GM12872 (cell line): ENCODE data around the gene CAV3.

Experiments used
- CTCF ChIP-seq: IDR thresholded peaks from 3 replicates; pipeline ENCODE4 v1.5.1; 2011; ENCODE audit warnings: low read depth, mild to moderate bottlenecking, low read length, moderate library complexity; ENCODE audit not compliant: insufficient read depth

The CAV3 gene

GRCh38 chr3:8777201-8777977 lies 43.8 kb downstream of the CAV3 start:
- no peak for TF ChIP-seq CTCF

GRCh38 chr3:8777978-8778267 lies 44.3 kb downstream of the CAV3 start:
- TF ChIP-seq CTCF: no peak

DNA sequence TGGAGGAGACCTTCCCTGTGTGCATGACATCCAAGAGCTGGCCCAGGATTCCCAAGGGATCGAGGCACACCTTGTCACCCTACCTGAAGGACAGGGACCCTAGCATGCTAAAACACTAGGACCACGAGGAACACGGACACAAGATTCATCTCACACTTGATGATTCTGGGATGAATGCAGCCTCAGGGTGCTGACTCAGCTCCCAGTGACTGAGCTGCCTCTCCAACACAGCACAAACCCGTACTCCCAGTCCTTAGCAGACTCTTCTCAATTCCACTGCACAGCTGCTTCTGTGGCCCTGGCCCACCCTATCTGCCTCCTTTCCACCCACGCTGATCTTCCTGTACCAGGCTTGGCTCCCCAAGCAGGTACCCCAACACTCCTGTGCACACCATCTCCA lies 44.9 kb downstream of the CAV3 start:
- no peak for TF ChIP-seq CTCF

GRCh38 chr3:8780279-8780678 lies 46.7 kb downstream of the CAV3 start:
- TF ChIP-seq CTCF: no peak

- no peak for TF ChIP-seq CTCF
Observed at GRCh38 chr3:8784676-8785435, 51.3 kb downstream of the CAV3 start.

GRCh38 chr3:8790529-8790928 lies 56.9 kb downstream of the CAV3 start:
- no peak for TF ChIP-seq CTCF

GRCh38 chr3:8793242-8793641 lies 59.6 kb downstream of the CAV3 start:
- no peak for TF ChIP-seq CTCF
